Kidney epithelial cell (primary cell): ENCODE measurements around the gene DPYD. TPM values are rescaled to one million over a fixed set of nuclear protein-coding genes. Genes with fewer than 3 reads are reported as not detected.

ENCODE experiments used
- DNase-seq: peaks from one replicate; pipeline ENCODE4 v3.0.0-alpha.2; 2010; ENCODE audit warnings: low read depth
- H3K27me3 ChIP-seq: 2 replicates; pipeline ENCODE4 v1.6.0; 2011; ENCODE audit warnings: low read length; ENCODE audit not compliant: control insufficient read depth, insufficient read depth
- H3K36me3 ChIP-seq: 2 replicates; pipeline ENCODE4 v1.5.1; 2011; ENCODE audit warnings: low read length; ENCODE audit not compliant: control insufficient read depth, insufficient read depth
- H3K4me3 ChIP-seq: 2 replicates; pipeline ENCODE4 v1.5.1; 2011; ENCODE audit warnings: low read depth, mild to moderate bottlenecking, control low read depth, low read length
- CTCF ChIP-seq: IDR thresholded peaks from 2 replicates; pipeline ENCODE4 v1.5.1; 2011; ENCODE audit warnings: mild to moderate bottlenecking, moderate library complexity, low read length, control low read depth, inconsistent platforms; ENCODE audit not compliant: insufficient read depth, poor library complexity, severe bottlenecking
- total RNA-seq: library from RNA; depleted of rRNA; stranded (reverse); fragments of >200 nt; gene quantifications from 2 replicates; pipeline ENCODE4 v1.2.3, GENCODE V29; 2015

DPYD gene
- total RNA-seq, 1 donor from 2014 or later = 1.6 TPM

- TF ChIP-seq CTCF = no peak
- H3K4me3 ChIP-seq = no peak overlapping the region
- H3K36me3 ChIP-seq = no peaks in the 10 kb centered on the region
- no peak for DNase-seq
- H3K27me3 ChIP-seq = no peaks in the 10 kb centered on the region
These were observed 543.3 kb downstream of the DPYD start for GRCh38 chr1:97377432-97378034.

- Histone ChIP-seq H3K36me3 (no peaks in the 10 kb centered on the region), H3K27me3 (no peaks in the 10 kb centered on the region), H3K4me3 (no peak overlapping the region)
- no peak for TF ChIP-seq CTCF
- no peak for DNase-seq
These were observed 547.8 kb downstream of the DPYD start for GRCh38 chr1:97373000-97373399.

DNA sequence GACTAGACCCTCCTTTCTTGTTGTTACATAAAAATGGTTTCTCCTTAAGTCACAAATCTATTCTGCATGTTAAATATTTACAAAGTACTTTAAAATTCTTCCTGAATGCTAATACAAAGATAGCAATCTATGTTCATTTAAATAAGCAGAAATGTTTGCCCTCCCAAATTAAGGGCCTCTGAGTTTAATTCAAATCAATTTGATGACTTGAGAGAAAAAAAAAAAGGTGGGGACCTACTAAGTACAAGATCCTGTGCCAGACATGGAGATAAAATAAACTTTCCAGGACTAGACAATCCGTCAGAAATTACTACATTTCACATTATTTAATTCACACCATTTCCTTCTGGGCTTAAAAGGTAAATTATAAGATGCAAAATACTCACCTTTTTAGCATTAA is 548.3 kb downstream of the DPYD start:
- Histone ChIP-seq H3K36me3 (no peaks in the 10 kb centered on the region), H3K4me3 (no peak overlapping the region), H3K27me3 (no peaks in the 10 kb centered on the region)
- TF ChIP-seq CTCF = no peak
- no peak for DNase-seq

DNA sequence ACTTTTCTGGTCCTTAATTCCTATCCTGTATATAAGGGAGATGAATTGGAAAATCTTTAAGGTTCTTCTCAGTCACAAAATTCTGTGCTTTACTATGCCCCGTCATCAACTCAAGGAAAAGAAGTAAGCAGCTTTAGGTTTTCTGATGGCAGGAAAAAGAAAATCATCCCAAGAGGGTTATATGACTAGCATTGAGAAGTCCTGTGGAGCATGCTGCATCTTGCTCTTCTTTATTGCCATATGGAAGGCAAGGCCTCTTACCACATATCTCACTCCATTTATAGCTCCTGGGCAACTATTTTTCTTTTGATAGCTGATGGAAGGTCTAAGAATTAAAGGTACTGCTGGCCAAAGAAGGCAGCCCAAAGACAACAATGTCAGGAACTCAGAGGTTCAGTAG is 552.5 kb downstream of the DPYD start:
- no peak for TF ChIP-seq CTCF
- DNase-seq = no peak

DNA sequence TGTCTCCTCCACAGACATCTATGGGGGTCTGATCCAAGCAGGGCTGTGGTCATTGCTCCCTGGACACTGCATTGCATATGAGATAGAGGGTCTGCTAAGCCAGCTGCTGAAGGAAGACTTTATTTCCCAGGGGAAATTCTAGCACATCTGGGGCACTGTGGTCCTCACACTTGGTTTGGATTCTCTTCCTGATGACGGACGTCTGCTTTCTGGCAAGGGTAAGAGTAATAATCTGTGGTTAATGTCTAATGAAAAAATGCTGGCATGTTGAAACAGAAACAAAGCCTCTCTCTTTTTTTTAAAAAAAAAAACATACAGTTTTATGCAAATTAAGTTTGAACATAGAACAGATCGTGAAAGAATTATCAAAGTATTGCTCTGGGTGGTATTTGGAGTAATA is 553.9 kb downstream of the DPYD start:
- H3K4me3 ChIP-seq = no peak overlapping the region
- TF ChIP-seq CTCF = no peak
- H3K36me3 ChIP-seq = no peaks in the 10 kb centered on the region
- DNase-seq = no peak
- no peaks in the 10 kb centered on the region for H3K27me3 ChIP-seq

More for the DNA sequence above, 552.5 kb downstream of the DPYD start:
- Histone ChIP-seq H3K4me3 (no peak overlapping the region), H3K36me3 (no peaks in the 10 kb centered on the region), H3K27me3 (no peaks in the 10 kb centered on the region)

GRCh38 chr1:97365026-97365425 is 555.8 kb downstream of the DPYD start:
- DNase-seq = no peak
- Histone ChIP-seq H3K4me3 (no peak overlapping the region), H3K27me3 (no peaks in the 10 kb centered on the region), H3K36me3 (no peaks in the 10 kb centered on the region)
- TF ChIP-seq CTCF = no peak
